Suprapubic skin (tissue), 4 donors: ENCODE results near the gene MYO5A. TPM values are rescaled to one million over a fixed set of nuclear protein-coding genes. Genes with fewer than 3 reads are reported as not detected.

Source experiments
- DNase-seq, 2 donors: peaks; one replicate each; pipeline ENCODE4 v3.0.0-alpha.2; 2019; ENCODE audit warnings: low spot score in 2 of 2
- H3K27ac ChIP-seq: fragments of 200-600 bp; sonication (generic); one replicate; pipeline ENCODE4 v1.5.1; 2019
- H3K27me3 ChIP-seq: fragments of 200-600 bp; sonication (generic); one replicate; pipeline ENCODE4 v1.5.1; 2019
- H3K36me3 ChIP-seq: fragments of 200-600 bp; sonication (generic); one replicate; pipeline ENCODE4 v1.5.1; 2019
- H3K4me1 ChIP-seq: fragments of 200-600 bp; sonication (generic); one replicate; pipeline ENCODE4 v1.5.1; 2019
- H3K4me3 ChIP-seq: fragments of 200-600 bp; sonication (generic); one replicate; pipeline ENCODE4 v1.5.1; 2019; ENCODE audit warnings: mild to moderate bottlenecking
- H3K9me3 ChIP-seq: fragments of 200-600 bp; sonication (generic); one replicate; pipeline ENCODE4 v1.5.1; 2019
- CTCF ChIP-seq, 2 donors: fragments of 200-600 bp in 1 of 2; fragments of 450-650 bp in 1 of 2; sonication (generic) in 1 of 2; IDR thresholded peaks; one replicate each; pipeline ENCODE4 v1.5.1; 2016 to 2019; ENCODE audit warnings: antibody characterized with exemption in 2 of 2, mild to moderate bottlenecking in 1 of 2, moderate library complexity in 1 of 2
- EP300 ChIP-seq: sonication (generic); formaldehyde crosslinking; IDR thresholded peaks from one replicate; pipeline ENCODE4 v1.6.1; 2017; ENCODE audit warnings: antibody characterized with exemption
- POLR2A ChIP-seq, 2 donors: fragments of 450-650 bp; IDR thresholded peaks; one replicate each; pipeline ENCODE4 v1.6.1; 2017; ENCODE audit warnings: antibody characterized with exemption in 2 of 2, mild to moderate bottlenecking in 2 of 2, moderate library complexity in 2 of 2
- POLR2AphosphoS5 ChIP-seq, 3 donors: sonication (generic); formaldehyde crosslinking; IDR thresholded peaks; one replicate each; pipeline ENCODE4 v1.6.1; 2017; ENCODE audit warnings: antibody characterized with exemption in 3 of 3
- WGBS: methylation state at CpG from one replicate; pipeline ENCODE4 v1.1.5; 2018; 5-methylcytosine and 5-hydroxymethylcytosine counted together
- total RNA-seq, 4 donors: library from RNA; depleted of rRNA; stranded (reverse); fragments of >200 nt; gene quantifications; one replicate each; pipeline ENCODE4 v1.1.0, GENCODE V29; 2016

The MYO5A gene
- total RNA-seq, 4 donors from 2014 or later, result 37.4 to 73.7 (median 47.0) TPM

GRCh38 chr15:52317688-52318087 is 211.0 kb downstream of the MYO5A start:
- 92% methylated on average over 2 of the region's 2 CpGs for WGBS
- Histone ChIP-seq H3K27ac (no peak overlapping the region), H3K4me3 (no peak overlapping the region), H3K9me3 (no peaks in the 10 kb centered on the region), H3K4me1 (no peaks in the 10 kb centered on the region), H3K27me3 (no peaks in the 10 kb centered on the region), H3K36me3 (peaks cover 76% of the 10 kb centered on the region)
- DNase-seq, result no peak
- TF ChIP-seq CTCF (IDR thresholded peaks at IDR 0.05) (no peak), EP300 (no peak), POLR2AphosphoS5 (IDR thresholded peaks at IDR 0.05) (no peak), POLR2A (IDR thresholded peaks at IDR 0.05) (no peak)

GRCh38 chr15:52317022-52317421 is 211.7 kb downstream of the MYO5A start:
- Histone ChIP-seq H3K27ac (no peak overlapping the region), H3K4me3 (no peak overlapping the region), H3K27me3 (no peaks in the 10 kb centered on the region), H3K4me1 (no peaks in the 10 kb centered on the region), H3K36me3 (peaks cover 78% of the 10 kb centered on the region), H3K9me3 (no peaks in the 10 kb centered on the region)
- 98% methylated on average over 2 of the region's 2 CpGs for WGBS
- TF ChIP-seq POLR2A (IDR thresholded peaks at IDR 0.05), result no peak
- no peak for DNase-seq

DNA sequence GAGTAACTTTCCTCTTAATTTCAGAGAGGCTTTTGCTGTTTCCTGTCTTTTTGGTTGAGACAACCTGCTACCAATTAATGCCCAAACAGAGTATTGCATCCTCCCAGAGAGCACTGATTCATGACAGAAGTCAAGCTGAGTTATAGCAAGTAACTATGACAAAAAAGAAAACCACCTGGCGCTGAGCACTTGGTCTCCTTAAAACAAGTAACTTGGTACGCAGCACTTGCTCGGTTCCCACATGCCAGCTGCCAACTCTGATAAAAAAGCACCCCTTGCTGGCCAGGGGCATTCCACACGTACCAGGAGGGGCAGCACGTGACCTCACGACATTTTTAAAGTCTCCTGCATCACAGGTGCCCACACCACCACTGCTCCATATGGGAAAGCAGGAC is 219.5 kb downstream of the MYO5A start:
- no peak overlapping the region for H3K27ac ChIP-seq

GRCh38 chr15:52308446-52309153 is 220.1 kb downstream of the MYO5A start:
- DNase-seq, result no peak
- TF ChIP-seq CTCF (IDR thresholded peaks at IDR 0.05) (no peak), POLR2AphosphoS5 (IDR thresholded peaks at IDR 0.05) (no peak), EP300 (no peak), POLR2A (IDR thresholded peaks at IDR 0.05) (no peak)
- 79% methylated on average over 8 of the region's 8 CpGs for WGBS
- Histone ChIP-seq H3K4me3 (no peak overlapping the region), H3K36me3 (peaks cover 38% of the 10 kb centered on the region), H3K4me1 (no peaks in the 10 kb centered on the region), H3K27ac (no peak overlapping the region), H3K27me3 (no peaks in the 10 kb centered on the region), H3K9me3 (no peaks in the 10 kb centered on the region)

More for the DNA sequence above, 219.5 kb downstream of the MYO5A start:
- Histone ChIP-seq H3K27me3 (no peaks in the 10 kb centered on the region), H3K4me1 (no peaks in the 10 kb centered on the region), H3K9me3 (no peaks in the 10 kb centered on the region), H3K36me3 (peaks cover 43% of the 10 kb centered on the region), H3K4me3 (no peak overlapping the region)
- 78% methylated on average over 6 of the region's 6 CpGs for WGBS
- DNase-seq, result no peak
- TF ChIP-seq CTCF (IDR thresholded peaks at IDR 0.05) (no peak), POLR2AphosphoS5 (IDR thresholded peaks at IDR 0.05) (no peak), EP300 (no peak), POLR2A (IDR thresholded peaks at IDR 0.05) (no peak)

DNA sequence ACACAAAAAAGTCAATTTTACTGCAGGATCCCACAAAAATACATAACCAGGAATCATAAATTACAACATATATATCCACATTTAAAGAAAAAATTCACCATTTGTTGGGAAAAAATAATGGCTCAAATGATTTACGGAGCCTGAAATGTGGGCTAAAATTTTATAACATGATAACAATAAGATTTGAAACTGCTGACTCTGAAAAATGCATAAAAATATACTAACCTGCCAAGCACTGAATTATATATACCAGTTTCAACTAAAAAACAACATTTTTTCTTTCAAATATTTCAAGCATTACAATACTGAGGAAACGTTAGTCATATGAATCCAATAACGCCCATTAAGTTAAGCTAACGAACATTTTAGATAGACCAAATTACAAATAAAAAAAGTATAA is 220.8 kb downstream of the MYO5A start:
- no peak overlapping the region for H3K4me3 ChIP-seq
- H3K9me3 ChIP-seq, result no peaks in the 10 kb centered on the region
- no peaks in the 10 kb centered on the region for H3K4me1 ChIP-seq
- no peak for DNase-seq
- no peaks in the 10 kb centered on the region for H3K27me3 ChIP-seq
- peaks cover 30% of the 10 kb centered on the region for H3K36me3 ChIP-seq
- no peak for TF ChIP-seq POLR2AphosphoS5 (IDR thresholded peaks at IDR 0.05)
- TF ChIP-seq POLR2A (IDR thresholded peaks at IDR 0.05), result no peak
- TF ChIP-seq EP300, result no peak
- no peak for TF ChIP-seq CTCF (IDR thresholded peaks at IDR 0.05)
- WGBS, result 94% methylated on average over 4 of the region's 4 CpGs
- no peak overlapping the region for H3K27ac ChIP-seq
